GM15510 (cell line): ENCODE measurements around the gene TFEB.

Experiments
- POLR2A ChIP-seq: IDR thresholded peaks from 3 replicates; pipeline ENCODE4 v1.6.1; 2011; ENCODE audit warnings: borderline replicate concordance; ENCODE audit not compliant: insufficient read length; ENCODE audit errors: extremely low read depth

Gene TFEB

GRCh38 chr6:41748102-41748477 is 12.7 kb upstream of the TFEB start:
- TF ChIP-seq POLR2A = no peak

GRCh38 chr6:41747256-41748101 is 12.1 kb upstream of the TFEB start, which contains the start of gene PGC:
TSS of gene PGC (minus strand) at chr6:41747397. CDS start at chr6:41747334, 63 bp downstream.
- TF ChIP-seq POLR2A = no peak

GRCh38 chr6:41746107-41746506 is 10.7 kb upstream of the TFEB start:
- no peak for TF ChIP-seq POLR2A

GRCh38 chr6:41744236-41744787 is 8.9 kb upstream of the TFEB start:
- no peak for TF ChIP-seq POLR2A

- no peak for TF ChIP-seq POLR2A
These were observed 8.2 kb upstream of the TFEB start for GRCh38 chr6:41743406-41744235.

GRCh38 chr6:41741625-41742490 is 6.5 kb upstream of the TFEB start:
- no peak for TF ChIP-seq POLR2A

GRCh38 chr6:41740366-41741162 is 5.2 kb upstream of the TFEB start:
- TF ChIP-seq POLR2A = no peak

GRCh38 chr6:41739041-41739440 is 3.6 kb upstream of the TFEB start:
- TF ChIP-seq POLR2A = no peak

GRCh38 chr6:41737591-41738130 is 2.3 kb upstream of the TFEB start:
- no peak for TF ChIP-seq POLR2A

- TF ChIP-seq POLR2A = no peak
These were observed 1.6 kb upstream of the TFEB start for GRCh38 chr6:41736800-41737555.

- no peak for TF ChIP-seq POLR2A
These were observed 852 bp upstream of the TFEB start for GRCh38 chr6:41736186-41736733.

GRCh38 chr6:41734666-41735426 is 562 bp downstream of the TFEB start:
- peak; percentile 50 for TF ChIP-seq POLR2A
